Nephron progenitor cell (in vitro differentiated cells): ENCODE results near the gene NDST1.

ENCODE experiments used
- DNase-seq: peaks from one replicate; pipeline ENCODE4 v3.0.0; 2021
- H3K27ac Mint-ChIP-seq: 2 replicates; pipeline ENCODE4 v1.8.0; 2021; ENCODE audit warnings: mild to moderate bottlenecking, moderate library complexity, mixed read lengths
- H3K27me3 Mint-ChIP-seq: 2 replicates; pipeline ENCODE4 v1.8.0; 2021; ENCODE audit warnings: mild to moderate bottlenecking, low read depth, mixed read lengths; ENCODE audit not compliant: poor library complexity
- H3K36me3 Mint-ChIP-seq: 2 replicates; pipeline ENCODE4 v1.8.0; 2021; ENCODE audit warnings: low read depth, mixed read lengths
- H3K4me1 Mint-ChIP-seq: 2 replicates; pipeline ENCODE4 v1.8.0; 2021; ENCODE audit warnings: mixed read lengths
- H3K4me3 Mint-ChIP-seq: 2 replicates; pipeline ENCODE4 v1.8.0; 2021; ENCODE audit warnings: mild to moderate bottlenecking, moderate library complexity, mixed read lengths
- H3K9me3 Mint-ChIP-seq: 2 replicates; pipeline ENCODE4 v1.8.0; 2021; ENCODE audit warnings: mild to moderate bottlenecking, moderate library complexity, mixed read lengths
- TF ChIP-seq, protein P1 (sequence below): fragments of 200-600 bp; sonication (generic); IDR thresholded peaks from 2 replicates; pipeline ENCODE4 v1.5.0; 2021; ENCODE audit warnings: antibody characterized with exemption

The NDST1 gene

DNA sequence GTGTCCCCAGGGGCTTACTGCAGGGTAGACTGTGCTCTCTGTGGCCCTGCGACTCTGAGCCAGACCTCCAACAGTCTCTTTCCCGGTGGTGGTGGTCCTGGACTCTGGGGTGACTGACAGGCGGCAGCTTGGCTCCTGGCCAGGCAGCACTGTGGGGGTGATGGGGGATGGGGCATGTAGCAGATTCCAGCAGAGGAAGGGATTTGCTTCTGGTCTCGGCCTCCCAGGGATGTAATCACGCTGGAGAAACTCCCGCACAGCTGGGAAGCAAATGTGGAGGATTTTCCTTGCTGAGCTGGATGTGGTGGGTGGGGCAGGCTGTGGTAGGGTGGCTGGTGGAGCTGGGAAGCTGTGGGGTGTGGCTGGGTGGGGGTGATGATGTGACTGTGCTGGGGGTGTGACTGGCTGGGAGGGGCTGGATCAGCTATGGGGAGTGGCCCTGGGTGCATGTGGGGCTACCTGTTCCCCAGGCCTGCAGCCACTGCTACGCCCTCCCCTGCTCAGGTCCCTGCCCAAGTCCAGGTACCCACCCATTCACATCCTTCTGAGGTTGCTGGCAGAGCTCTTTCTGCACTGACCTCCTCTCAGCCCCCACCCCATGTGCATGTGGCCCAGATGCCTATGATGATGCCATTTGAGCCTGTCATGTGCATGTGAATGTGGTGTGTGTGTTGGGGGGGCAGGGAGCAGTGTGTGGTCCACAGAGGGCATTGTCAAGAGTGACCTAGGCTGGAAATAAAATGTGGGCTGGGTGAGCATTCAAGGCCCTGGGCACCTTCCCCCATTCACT lies 3.8 kb downstream of the NDST1 start:
- DNase-seq, result peak; percentile 43
- H3K27me3 Mint-ChIP-seq, result no peaks in the 10 kb centered on the region
- H3K9me3 Mint-ChIP-seq, result no peaks in the 10 kb centered on the region
- H3K27ac Mint-ChIP-seq, result no peak overlapping the region
- no peaks in the 10 kb centered on the region for H3K36me3 Mint-ChIP-seq
- TF ChIP-seq, protein P1, sequence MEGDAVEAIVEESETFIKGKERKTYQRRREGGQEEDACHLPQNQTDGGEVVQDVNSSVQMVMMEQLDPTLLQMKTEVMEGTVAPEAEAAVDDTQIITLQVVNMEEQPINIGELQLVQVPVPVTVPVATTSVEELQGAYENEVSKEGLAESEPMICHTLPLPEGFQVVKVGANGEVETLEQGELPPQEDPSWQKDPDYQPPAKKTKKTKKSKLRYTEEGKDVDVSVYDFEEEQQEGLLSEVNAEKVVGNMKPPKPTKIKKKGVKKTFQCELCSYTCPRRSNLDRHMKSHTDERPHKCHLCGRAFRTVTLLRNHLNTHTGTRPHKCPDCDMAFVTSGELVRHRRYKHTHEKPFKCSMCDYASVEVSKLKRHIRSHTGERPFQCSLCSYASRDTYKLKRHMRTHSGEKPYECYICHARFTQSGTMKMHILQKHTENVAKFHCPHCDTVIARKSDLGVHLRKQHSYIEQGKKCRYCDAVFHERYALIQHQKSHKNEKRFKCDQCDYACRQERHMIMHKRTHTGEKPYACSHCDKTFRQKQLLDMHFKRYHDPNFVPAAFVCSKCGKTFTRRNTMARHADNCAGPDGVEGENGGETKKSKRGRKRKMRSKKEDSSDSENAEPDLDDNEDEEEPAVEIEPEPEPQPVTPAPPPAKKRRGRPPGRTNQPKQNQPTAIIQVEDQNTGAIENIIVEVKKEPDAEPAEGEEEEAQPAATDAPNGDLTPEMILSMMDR, result no peak
- peaks cover 75% of the 10 kb centered on the region for H3K4me1 Mint-ChIP-seq
- H3K4me3 Mint-ChIP-seq, result no peak overlapping the region

DNA sequence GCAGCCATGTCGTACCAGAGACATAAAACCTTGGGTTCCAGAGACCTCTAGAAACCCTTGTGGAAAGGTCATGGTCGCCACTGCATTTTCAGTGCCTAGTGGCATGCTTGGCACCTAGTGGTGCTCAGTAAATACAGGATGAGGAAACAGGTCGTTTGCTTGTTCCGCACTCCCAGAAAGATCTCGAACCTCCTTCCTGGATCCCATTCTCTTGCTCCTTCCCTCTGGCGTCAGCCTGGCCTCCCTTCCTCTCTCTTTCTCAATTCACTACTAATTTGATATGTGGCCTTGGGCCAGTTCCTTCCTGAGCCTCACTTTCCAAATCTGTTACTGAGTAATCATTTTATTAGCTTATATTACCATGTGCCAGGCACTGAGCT lies 4.4 kb downstream of the NDST1 start:
- Mint-ChIP-seq H3K27me3 (no peaks in the 10 kb centered on the region), H3K4me1 (peaks cover 75% of the 10 kb centered on the region), H3K27ac (no peak overlapping the region), H3K4me3 (no peak overlapping the region), H3K36me3 (no peaks in the 10 kb centered on the region), H3K9me3 (no peaks in the 10 kb centered on the region)
- DNase-seq, result no peak
- TF ChIP-seq, protein P1, result no peak

DNA sequence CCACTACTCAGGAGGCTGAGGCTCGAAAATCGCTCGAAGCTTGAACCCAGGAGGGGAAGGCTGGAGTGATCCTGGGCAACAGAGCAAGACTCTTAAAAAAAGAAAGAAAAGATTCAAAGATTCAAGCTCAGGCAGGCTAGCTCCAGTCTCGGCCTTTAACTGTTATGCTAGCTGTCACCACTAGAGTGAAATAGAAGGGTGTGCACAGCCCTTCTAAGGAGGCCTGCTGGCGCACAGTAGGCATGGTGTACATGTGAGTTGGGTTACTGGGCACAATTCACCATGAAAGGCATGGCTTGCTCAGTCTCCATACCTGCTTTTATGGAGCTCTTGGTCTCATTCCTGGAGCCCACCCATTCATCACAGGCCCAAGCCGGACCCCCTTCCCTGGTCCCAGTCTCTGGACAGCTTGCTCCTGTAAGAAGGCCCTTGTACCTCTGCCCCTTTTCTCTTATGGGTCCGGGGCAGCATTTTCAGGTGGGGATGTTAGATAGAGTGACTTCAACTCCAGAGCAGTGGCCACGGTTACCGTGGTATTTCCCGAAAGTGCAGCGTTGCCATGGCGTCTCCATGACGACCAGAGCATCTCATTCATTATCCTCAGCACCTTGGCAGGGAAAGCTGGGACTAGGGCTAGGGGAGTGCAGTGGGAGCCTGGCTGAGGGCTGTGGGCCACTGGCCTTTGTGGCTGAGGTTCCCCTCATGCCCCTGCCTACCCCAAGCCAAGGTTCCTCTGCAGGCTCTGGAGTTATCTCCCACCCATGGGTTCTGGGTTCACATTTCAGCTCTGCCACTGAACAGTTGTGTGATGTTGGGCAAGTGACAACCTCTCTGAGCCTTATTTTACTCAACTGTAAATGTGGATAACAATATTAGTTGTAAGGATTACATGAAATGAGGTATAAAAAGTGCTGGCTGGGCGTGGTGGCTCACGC lies 5.7 kb downstream of the NDST1 start:
- no peaks in the 10 kb centered on the region for H3K27me3 Mint-ChIP-seq
- TF ChIP-seq, protein P1, result peak; percentile 30
- H3K4me1 Mint-ChIP-seq, result peaks cover 73% of the 10 kb centered on the region
- H3K4me3 Mint-ChIP-seq, result no peak overlapping the region
- peaks cover 5% of the 10 kb centered on the region for H3K36me3 Mint-ChIP-seq
- no peaks in the 10 kb centered on the region for H3K9me3 Mint-ChIP-seq
- no peak overlapping the region for H3K27ac Mint-ChIP-seq
- DNase-seq, result peak; percentile 34

DNA sequence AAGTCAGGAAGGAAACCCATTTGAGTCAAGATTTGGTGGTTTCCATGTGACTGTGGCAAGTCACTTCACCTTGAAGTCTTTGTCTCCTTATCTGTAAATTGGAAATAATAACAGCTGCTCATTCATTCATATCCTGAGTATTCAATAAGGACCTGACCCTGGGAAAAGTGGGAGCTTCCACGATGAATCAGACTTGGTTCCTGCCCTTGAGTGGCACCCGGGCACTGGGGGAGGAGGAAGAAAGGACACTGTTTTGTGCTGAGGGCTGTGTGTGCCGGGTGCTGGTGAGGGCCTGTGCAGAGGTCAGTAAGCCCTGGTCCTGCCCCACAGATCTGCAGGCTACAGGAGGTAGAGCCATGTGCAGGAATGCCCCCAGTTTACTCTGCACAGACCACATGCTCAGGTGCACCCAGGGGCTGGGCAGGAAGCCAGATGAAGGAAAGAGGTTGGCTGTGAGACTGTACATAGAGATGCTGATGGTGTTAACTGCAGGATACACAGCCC lies 6.8 kb downstream of the NDST1 start:
- DNase-seq, result no peak
- Mint-ChIP-seq H3K27ac (peak overlapping the region; percentile 39), H3K4me1 (peaks cover 70% of the 10 kb centered on the region), H3K4me3 (no peak overlapping the region), H3K9me3 (no peaks in the 10 kb centered on the region), H3K27me3 (no peaks in the 10 kb centered on the region), H3K36me3 (peaks cover 10% of the 10 kb centered on the region)
- TF ChIP-seq, protein P1, result no peak

DNA sequence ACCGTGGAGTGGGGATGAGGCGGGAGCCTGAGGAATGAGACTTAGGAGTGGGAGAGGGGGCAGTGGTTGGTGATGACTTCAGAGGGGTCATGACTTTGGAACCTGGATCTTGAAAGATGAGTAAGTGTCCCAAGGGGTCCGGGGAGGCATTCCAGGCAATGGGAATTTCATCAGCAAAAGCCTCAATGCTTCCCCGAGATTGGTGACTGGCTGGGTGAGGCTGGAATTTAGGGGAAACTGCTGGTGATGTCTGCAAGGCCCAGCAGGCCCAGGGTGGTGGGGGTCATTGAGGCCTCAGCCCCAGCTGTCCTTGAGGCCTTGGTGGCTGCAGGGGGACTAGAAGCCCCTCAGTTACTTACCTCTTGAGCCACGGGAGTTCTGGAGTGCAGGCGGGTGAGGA lies 7.5 kb downstream of the NDST1 start:
- TF ChIP-seq, protein P1, result no peak
- Mint-ChIP-seq H3K27me3 (no peaks in the 10 kb centered on the region), H3K4me3 (no peak overlapping the region), H3K36me3 (peaks cover 11% of the 10 kb centered on the region), H3K4me1 (peaks cover 69% of the 10 kb centered on the region), H3K9me3 (no peaks in the 10 kb centered on the region), H3K27ac (peak overlapping the region; percentile 60)
- no peak for DNase-seq
